ENCODE results near the gene SEMA4G. TPM values are rescaled to one million over a fixed set of nuclear protein-coding genes. Genes with fewer than 3 reads are reported as not detected.

The SEMA4G gene
- total and polyA plus RNA-seq, 2 of the 4 experiments (the other 2 are of a cell fraction), result 0.90 to 8.7 TPM

Small RNA genes within 50 kb of the gene (microRNA-seq; reads per million reads assigned to microRNA genes)
- 0 reads per million in 2 experiments for gene MIR608 (ENCODE audit: insufficient read depth in 1 of 2, insufficient read length in 1 of 2, unreplicated experiment in 1 of 2)

Small RNA genes within 50 kb of the gene (small RNA-seq; reads per million reads assigned to genes)
- gene MIR608, result 0 reads per million in 5 experiments

Other genes starting within 250 kb of the SEMA4G start
- not detected in 2 replicates for gene PAX2, start 223.9 kb upstream of the SEMA4G start, total RNA-seq (2012; rRNA removed)
- gene PAX2, start 223.9 kb upstream of the SEMA4G start, polyA plus RNA-seq (2012; rRNA removed), result not detected in 2 replicates
- 21.7 and 28.1 TPM in 2 replicates for gene SLF2, start 56.5 kb upstream of the SEMA4G start, total RNA-seq (2012; rRNA removed)
- gene SLF2, start 56.5 kb upstream of the SEMA4G start, polyA plus RNA-seq (2012; rRNA removed), result 5.7 and 8.5 TPM in 2 replicates
- 56.4 and 61.3 TPM in 2 replicates for gene MRPL43, start 18.0 kb downstream of the SEMA4G start, total RNA-seq (2012; rRNA removed)
- gene MRPL43, start 18.0 kb downstream of the SEMA4G start, polyA plus RNA-seq (2012; rRNA removed), result 142 and 184 TPM in 2 replicates
- 8.8 and 8.9 TPM in 2 replicates for gene TWNK, start 18.0 kb downstream of the SEMA4G start, total RNA-seq (2012; rRNA removed)
- 7.5 and 7.7 TPM in 2 replicates for gene TWNK, start 18.0 kb downstream of the SEMA4G start, polyA plus RNA-seq (2012; rRNA removed)
- gene LZTS2, start 30.3 kb downstream of the SEMA4G start, total RNA-seq (2012; rRNA removed), result 17.8 and 19.2 TPM in 2 replicates
- 101 and 108 TPM in 2 replicates for gene LZTS2, start 30.3 kb downstream of the SEMA4G start, polyA plus RNA-seq (2012; rRNA removed)
- 0.83 and 0.90 TPM in 2 replicates for gene PDZD7, start 61.6 kb downstream of the SEMA4G start, total RNA-seq (2012; rRNA removed)
- 1.5 and 1.8 TPM in 2 replicates for gene PDZD7, start 61.6 kb downstream of the SEMA4G start, polyA plus RNA-seq (2012; rRNA removed)
- gene SFXN3, start 61.7 kb downstream of the SEMA4G start, total RNA-seq (2012; rRNA removed), result 53.3 and 64.7 TPM in 2 replicates
- gene SFXN3, start 61.7 kb downstream of the SEMA4G start, polyA plus RNA-seq (2012; rRNA removed), result 67.6 and 77.2 TPM in 2 replicates
- 8.1 and 9.1 TPM in 2 replicates for gene KAZALD1, start 92.5 kb downstream of the SEMA4G start, total RNA-seq (2012; rRNA removed)
- gene KAZALD1, start 92.5 kb downstream of the SEMA4G start, polyA plus RNA-seq (2012; rRNA removed), result 18.6 and 18.7 TPM in 2 replicates
- not detected in 2 replicates for gene TLX1, start 161.8 kb downstream of the SEMA4G start, total RNA-seq (2012; rRNA removed)
- not detected in 2 replicates for gene TLX1, start 161.8 kb downstream of the SEMA4G start, polyA plus RNA-seq (2012; rRNA removed)